Thyroid gland (tissue), 4 donors: ENCODE data around the gene ABLIM1.

ENCODE experiments used
- POLR2A ChIP-seq, 2 donors: fragments of 450-650 bp; IDR thresholded peaks; one replicate each; pipeline ENCODE4 v1.6.1; 2017; ENCODE audit warnings: antibody characterized with exemption in 2 of 2, mild to moderate bottlenecking in 2 of 2, moderate library complexity in 1 of 2
- TF ChIP-seq, protein P1 (sequence below), 6 experiments: fragments of 200-600 bp in 3 of 6; fragments of 450-650 bp in 3 of 6; sonication (generic) in 3 of 6; IDR thresholded peaks; one replicate each; pipeline ENCODE4 v1.5.1; 2016 to 2019; ENCODE audit warnings: antibody characterized with exemption in 6 of 6, mild to moderate bottlenecking in 2 of 6, inconsistent platforms in 1 of 6, moderate library complexity in 1 of 6

GRCh38 chr10:114540236-114540635 is 117.8 kb downstream of the ABLIM1 start:
- TF ChIP-seq, protein P1, sequence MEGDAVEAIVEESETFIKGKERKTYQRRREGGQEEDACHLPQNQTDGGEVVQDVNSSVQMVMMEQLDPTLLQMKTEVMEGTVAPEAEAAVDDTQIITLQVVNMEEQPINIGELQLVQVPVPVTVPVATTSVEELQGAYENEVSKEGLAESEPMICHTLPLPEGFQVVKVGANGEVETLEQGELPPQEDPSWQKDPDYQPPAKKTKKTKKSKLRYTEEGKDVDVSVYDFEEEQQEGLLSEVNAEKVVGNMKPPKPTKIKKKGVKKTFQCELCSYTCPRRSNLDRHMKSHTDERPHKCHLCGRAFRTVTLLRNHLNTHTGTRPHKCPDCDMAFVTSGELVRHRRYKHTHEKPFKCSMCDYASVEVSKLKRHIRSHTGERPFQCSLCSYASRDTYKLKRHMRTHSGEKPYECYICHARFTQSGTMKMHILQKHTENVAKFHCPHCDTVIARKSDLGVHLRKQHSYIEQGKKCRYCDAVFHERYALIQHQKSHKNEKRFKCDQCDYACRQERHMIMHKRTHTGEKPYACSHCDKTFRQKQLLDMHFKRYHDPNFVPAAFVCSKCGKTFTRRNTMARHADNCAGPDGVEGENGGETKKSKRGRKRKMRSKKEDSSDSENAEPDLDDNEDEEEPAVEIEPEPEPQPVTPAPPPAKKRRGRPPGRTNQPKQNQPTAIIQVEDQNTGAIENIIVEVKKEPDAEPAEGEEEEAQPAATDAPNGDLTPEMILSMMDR (IDR thresholded peaks at IDR 0.05) = no peak
- no peak for TF ChIP-seq POLR2A (IDR thresholded peaks at IDR 0.05)
